ENCODE results near the gene SLC38A8.

Gene SLC38A8

DNA sequence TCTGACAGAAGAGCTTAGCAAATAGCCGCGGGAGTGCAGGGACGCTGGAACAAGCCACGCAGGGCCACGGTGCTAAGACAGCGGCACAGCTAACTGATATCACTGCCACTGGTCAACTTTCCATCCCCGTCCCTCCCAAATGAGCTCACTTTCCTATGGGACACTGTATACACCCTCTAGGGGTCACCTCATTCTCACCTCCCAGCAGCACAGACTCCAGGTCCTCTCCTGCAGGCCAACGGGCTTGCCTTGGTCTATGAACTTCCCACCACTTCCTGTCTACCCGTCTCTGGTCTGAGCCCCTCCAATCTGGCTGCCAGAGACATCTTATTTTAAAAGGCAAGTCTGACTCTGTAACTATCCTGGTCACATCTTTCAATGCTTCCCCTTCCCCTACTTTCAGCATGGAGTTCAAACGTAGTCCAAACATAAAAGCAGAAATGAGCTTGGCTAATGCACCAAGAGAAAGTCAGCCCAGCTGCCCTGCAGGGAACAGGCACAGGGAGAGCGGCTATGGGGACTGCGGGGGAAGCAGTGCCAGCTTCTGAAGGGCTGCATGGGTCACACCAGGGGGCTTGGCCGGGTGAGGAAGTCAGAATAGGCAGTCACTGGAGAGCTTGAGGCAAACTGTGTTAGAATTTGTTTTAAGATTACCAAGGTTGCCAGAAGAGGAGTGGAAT lies 26.3 kb upstream of the SLC38A8 start:
- H3K27ac ChIP-seq: no peak overlapping the region
- no peak for TF ChIP-seq ZFX (IDR thresholded peaks at IDR 0.05; ENCODE audit: borderline replicate concordance)

DNA sequence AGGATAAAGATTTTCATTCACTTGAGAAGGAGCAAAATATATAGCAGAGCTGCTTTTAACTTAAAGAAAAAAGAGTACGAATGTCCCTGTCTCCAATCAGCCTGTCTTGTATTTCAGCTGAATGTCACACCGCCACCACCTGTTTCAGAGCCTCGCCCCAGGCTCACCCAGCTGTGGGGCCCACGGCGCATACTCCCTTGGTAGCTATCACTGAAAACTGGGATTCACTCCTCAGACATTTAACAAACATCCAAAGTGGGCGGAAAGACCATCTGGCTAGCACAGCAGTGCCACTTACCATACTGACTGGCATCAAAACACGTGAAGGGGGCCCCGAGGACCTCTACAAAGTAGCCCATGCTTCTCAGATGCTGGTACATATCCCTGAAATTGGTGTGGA lies 25.4 kb upstream of the SLC38A8 start:
- H3K27ac ChIP-seq: no peak overlapping the region
- TF ChIP-seq ZFX (IDR thresholded peaks at IDR 0.05; ENCODE audit: borderline replicate concordance): no peak
- TF ChIP-seq, protein P1, sequence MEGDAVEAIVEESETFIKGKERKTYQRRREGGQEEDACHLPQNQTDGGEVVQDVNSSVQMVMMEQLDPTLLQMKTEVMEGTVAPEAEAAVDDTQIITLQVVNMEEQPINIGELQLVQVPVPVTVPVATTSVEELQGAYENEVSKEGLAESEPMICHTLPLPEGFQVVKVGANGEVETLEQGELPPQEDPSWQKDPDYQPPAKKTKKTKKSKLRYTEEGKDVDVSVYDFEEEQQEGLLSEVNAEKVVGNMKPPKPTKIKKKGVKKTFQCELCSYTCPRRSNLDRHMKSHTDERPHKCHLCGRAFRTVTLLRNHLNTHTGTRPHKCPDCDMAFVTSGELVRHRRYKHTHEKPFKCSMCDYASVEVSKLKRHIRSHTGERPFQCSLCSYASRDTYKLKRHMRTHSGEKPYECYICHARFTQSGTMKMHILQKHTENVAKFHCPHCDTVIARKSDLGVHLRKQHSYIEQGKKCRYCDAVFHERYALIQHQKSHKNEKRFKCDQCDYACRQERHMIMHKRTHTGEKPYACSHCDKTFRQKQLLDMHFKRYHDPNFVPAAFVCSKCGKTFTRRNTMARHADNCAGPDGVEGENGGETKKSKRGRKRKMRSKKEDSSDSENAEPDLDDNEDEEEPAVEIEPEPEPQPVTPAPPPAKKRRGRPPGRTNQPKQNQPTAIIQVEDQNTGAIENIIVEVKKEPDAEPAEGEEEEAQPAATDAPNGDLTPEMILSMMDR (IDR thresholded peaks at IDR 0.05): no peak

DNA sequence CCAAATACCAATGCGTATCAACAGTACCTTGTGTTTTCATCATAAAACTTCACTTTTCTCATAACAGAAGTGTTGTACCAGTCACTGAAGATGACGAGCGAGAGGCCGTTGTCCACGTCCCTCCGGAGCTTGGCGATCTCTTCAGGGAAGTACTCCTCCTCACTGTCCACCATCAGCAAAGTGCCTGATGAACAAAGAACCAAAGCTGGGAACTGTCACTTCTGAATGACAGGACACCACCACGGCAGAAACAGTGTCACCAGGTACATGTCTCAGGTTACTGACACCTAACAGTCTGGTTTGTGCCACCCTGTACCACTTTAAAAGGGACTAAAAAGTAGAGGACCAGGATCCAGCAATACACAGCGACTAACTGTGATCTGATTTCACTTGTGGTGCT lies 25.0 kb upstream of the SLC38A8 start:
- TF ChIP-seq, protein P1 (IDR thresholded peaks at IDR 0.05): no peak
- no peak for TF ChIP-seq ZFX (IDR thresholded peaks at IDR 0.05; ENCODE audit: borderline replicate concordance)

DNA sequence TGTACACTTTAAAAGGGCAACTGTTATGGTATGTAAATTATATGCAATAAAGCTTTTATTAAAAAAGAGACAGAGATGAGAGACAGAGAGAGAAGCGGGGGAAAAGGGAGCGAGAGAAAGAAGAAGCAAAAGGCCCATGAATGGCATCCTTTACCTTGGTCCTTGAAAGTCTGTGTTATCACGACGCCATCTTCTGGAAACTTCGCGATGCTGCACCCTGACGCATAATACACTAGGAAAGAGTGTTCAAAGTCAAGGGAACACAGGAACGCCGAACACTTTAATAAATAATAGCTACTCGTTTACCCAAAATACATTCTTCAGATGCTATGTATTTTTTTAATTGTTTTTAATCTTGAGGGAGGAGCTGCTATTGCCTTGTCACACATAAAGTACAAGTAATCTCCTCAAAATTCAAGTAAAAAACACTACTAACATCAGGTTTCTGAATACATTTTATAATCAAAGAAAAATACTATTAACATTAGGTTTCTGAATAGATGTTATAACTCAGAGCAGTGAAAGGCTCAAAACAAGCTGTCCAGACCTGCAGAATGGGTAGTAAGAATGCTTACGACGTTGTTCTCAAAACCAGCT lies 23.0 kb upstream of the SLC38A8 start:
- H3K27ac ChIP-seq: no peak overlapping the region
- TF ChIP-seq, protein P1 (IDR thresholded peaks at IDR 0.05): peak; percentile 84
- no peak for TF ChIP-seq ZFX (IDR thresholded peaks at IDR 0.05; ENCODE audit: borderline replicate concordance)

More for the DNA sequence above, 25.0 kb upstream of the SLC38A8 start:
- no peak overlapping the region for H3K27ac ChIP-seq

DNA sequence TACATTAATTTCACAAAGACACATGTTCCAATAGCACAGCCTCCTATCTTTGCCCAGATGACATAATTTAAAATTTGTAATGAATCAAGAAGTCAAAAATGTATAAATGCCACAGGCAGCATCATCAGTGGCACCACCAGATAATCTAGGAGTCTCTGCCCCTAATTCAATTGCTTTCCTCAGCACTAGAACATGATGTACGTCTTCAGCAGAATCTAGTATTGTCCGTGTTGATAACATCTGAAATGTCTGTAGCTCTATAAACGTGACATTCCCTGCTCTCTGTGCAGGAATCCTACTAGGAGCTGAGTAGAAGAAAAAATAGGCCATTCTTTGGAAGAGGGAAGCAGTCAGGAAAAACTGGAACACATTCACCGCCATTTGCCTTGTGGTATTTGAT lies 21.4 kb upstream of the SLC38A8 start:
- TF ChIP-seq, protein P1 (IDR thresholded peaks at IDR 0.05): no peak
- TF ChIP-seq ZFX (IDR thresholded peaks at IDR 0.05; ENCODE audit: borderline replicate concordance): no peak
- no peak overlapping the region for H3K27ac ChIP-seq

DNA sequence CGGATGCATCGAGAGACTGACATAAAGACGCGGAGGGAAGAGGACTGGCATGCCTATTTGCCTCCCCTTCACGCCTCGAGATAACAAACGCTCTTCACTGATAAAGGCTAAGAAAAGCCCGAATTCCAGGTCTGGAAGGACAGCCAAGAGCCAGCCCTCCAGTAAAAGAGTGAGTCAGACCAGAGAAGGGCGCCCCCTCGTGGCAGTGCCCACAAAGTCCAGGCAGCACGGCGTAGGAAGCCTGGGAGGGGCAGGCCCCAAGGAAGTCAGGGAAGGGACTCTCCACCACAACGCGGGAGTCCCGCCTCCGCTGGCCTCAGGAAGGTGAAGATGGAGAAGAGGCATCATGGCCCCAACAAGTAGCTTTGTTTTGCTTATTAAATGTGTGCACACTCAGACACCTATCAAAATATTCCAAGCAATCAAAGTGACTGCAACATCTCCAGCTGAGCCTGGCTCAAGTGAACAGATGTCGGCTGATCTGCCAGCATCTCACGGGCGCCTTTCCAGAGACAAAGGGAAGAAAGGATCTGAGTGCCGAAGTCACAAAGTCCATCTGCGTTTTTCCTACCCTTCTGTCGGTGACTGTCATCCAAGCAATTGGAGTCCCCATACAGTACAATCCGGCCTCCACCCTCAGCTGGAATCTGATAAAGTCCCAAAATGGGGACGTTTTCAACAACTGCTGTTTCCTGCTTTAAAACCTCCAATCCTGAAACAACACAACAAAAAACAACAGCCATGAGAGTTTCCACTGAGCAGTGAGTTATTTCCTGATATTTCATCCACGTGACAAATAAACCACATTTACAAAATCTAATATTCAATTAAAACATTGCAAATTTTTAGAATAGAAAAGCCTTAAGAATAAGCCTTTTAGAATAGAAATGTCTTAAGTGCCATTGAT lies 20.4 kb upstream of the SLC38A8 start:
- H3K27ac ChIP-seq: no peak overlapping the region
- no peak for TF ChIP-seq ZFX (IDR thresholded peaks at IDR 0.05; ENCODE audit: borderline replicate concordance)
- TF ChIP-seq, protein P1 (IDR thresholded peaks at IDR 0.05): peak; percentile 95

DNA sequence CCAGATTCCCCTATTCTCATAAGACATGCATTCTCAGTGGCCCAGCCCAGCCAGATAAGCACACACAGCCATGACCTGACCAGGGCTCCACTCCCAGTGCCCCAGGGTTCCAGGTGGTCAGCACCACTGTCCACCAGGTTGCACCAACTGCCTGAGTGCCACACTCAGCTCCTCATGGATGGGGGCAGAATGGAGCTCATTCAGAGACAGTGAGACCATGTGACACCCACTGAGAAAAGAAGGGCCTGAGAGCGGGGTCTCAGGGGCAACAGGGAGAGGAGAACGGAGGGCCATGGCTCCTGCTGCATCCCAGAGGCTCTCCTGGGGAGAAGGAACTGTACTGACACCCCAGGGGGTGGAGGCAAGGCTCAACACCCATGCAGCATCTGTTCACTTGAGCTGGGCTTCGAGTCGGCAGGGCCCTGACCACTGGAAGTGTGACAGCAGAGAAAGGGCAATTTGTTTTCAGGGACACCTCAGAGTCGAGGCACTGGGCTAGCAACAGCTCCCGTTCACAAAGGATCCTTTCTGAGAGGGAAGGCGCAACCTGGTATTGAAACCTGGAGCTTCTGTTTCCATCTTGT lies 18.7 kb upstream of the SLC38A8 start:
- TF ChIP-seq, protein P1 (IDR thresholded peaks at IDR 0.05): no peak
- no peak for TF ChIP-seq ZFX (IDR thresholded peaks at IDR 0.05; ENCODE audit: borderline replicate concordance)
- H3K27ac ChIP-seq: no peak overlapping the region
